OCI-LY1 (cell line): Measurements from ENCODE around the gene DBH.

Experiments
- EZH2 ChIP-seq: fragments of 200-600 bp; sonication (generic), shearing (Covaris generic); IDR thresholded peaks from 2 replicates; pipeline ENCODE4 v1.8.0; 2017; ENCODE audit warnings: borderline replicate concordance, mixed run types, mild to moderate bottlenecking, antibody characterized with exemption, low read length, moderate library complexity, mixed read lengths
- TF ChIP-seq, protein P1 (sequence below): fragments of 200-600 bp; sonication (generic), shearing (Covaris generic); IDR thresholded peaks from 2 replicates; pipeline ENCODE4 v1.5.1; 2017; ENCODE audit warnings: mild to moderate bottlenecking, antibody characterized with exemption, low read length, moderate library complexity, mixed read lengths

DNA sequence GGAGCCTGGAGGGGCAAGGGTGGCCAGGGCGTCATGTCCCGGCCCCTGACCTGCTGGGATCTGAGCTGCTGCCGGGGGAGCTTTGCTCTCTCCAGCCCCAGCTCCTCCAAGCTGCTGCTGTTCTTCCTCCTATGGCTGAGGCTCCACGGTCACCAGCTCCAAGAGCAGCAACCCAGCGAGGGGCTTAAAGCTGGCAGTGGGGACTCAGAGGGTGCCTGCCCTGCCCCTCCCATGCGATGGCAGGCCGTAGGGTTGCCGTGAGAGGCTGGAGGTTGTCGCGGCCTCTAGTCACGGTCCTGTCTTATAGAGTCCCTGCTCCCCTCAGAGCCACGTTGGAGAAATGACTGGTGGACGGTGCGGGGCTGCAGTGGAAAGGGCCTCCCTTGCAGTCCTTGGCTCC lies 19.5 kb downstream of the DBH start:
- TF ChIP-seq EZH2 = no peak
- TF ChIP-seq, protein P1, sequence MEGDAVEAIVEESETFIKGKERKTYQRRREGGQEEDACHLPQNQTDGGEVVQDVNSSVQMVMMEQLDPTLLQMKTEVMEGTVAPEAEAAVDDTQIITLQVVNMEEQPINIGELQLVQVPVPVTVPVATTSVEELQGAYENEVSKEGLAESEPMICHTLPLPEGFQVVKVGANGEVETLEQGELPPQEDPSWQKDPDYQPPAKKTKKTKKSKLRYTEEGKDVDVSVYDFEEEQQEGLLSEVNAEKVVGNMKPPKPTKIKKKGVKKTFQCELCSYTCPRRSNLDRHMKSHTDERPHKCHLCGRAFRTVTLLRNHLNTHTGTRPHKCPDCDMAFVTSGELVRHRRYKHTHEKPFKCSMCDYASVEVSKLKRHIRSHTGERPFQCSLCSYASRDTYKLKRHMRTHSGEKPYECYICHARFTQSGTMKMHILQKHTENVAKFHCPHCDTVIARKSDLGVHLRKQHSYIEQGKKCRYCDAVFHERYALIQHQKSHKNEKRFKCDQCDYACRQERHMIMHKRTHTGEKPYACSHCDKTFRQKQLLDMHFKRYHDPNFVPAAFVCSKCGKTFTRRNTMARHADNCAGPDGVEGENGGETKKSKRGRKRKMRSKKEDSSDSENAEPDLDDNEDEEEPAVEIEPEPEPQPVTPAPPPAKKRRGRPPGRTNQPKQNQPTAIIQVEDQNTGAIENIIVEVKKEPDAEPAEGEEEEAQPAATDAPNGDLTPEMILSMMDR = no peak
